GM12801 (cell line): Measurements from ENCODE around the gene ACOT11.

ENCODE experiments used
- TF ChIP-seq, protein P1 (sequence below): IDR thresholded peaks from one replicate; pipeline ENCODE4 v1.5.1; 2011; ENCODE audit warnings: control low read depth; ENCODE audit not compliant: insufficient read length; ENCODE audit errors: extremely low read depth

The ACOT11 gene

DNA sequence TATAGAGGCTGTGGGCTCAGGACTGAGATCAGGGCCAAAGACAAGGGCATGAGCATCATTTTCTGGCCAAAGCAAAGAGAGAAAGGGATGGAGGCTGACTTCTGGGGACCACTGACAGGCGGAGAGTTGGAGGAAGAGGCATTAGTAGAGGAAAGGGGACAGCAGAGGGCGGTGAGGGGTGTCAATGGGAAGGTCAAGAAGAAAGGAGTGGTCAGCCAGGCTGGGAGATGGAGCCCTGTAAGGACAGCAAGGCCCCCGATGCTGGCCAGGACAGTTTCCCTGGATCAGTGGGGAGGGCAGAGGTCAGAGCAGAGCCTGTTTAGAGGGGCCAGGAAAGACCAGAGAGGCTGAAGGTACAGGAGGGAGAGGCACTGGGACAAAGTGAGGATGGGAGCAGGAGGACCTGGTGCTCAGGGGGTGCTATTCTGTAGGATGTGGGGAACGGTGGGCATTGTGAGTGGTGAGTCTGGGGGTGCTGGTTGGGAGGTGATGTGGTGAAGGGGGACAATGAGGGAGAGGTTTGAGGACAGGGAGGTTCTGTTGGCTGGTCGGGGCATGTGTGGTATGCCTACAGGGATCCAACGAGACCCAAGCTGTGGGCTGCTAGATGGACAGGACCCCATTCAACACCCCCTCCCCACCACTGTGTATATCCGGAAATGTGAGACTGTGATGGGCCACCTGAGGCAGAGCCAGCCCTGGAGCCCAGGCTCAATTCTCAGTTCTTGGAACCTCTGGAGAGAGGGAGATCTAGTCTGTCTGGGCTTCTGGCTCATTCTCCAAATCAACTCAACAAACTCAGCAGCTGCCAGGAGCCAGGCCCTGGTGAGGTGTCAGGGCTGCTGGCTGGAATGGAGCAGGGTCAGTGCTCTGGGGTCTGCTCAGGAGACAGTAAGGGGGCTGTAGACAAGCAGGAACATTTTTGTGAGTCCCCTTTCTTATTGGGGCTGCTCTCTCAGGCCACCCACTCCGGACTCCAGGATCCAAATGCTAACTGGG lies 76.7 kb downstream of the ACOT11 start:
- TF ChIP-seq, protein P1, sequence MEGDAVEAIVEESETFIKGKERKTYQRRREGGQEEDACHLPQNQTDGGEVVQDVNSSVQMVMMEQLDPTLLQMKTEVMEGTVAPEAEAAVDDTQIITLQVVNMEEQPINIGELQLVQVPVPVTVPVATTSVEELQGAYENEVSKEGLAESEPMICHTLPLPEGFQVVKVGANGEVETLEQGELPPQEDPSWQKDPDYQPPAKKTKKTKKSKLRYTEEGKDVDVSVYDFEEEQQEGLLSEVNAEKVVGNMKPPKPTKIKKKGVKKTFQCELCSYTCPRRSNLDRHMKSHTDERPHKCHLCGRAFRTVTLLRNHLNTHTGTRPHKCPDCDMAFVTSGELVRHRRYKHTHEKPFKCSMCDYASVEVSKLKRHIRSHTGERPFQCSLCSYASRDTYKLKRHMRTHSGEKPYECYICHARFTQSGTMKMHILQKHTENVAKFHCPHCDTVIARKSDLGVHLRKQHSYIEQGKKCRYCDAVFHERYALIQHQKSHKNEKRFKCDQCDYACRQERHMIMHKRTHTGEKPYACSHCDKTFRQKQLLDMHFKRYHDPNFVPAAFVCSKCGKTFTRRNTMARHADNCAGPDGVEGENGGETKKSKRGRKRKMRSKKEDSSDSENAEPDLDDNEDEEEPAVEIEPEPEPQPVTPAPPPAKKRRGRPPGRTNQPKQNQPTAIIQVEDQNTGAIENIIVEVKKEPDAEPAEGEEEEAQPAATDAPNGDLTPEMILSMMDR = no peak

DNA sequence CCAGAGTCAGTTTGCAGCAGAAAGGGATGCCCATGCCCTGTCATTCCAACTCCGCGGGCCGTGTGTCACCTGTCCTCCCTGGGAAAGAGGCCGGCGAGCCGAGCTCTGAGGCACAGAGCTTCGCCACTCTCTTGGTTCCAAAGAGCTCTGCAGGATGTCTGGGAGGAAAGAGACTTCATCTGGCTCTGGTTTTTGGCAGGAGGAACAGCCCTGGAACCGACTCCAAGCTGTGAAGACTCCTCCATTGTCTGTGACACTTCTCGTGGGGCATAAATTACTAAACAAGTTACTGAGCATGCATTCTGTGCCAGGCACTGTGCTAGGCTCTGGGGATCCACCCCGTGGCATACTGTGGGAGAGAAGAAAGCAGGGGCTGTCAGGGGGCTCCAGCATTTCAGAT lies 79.2 kb downstream of the ACOT11 start:
- TF ChIP-seq, protein P1 = no peak

DNA sequence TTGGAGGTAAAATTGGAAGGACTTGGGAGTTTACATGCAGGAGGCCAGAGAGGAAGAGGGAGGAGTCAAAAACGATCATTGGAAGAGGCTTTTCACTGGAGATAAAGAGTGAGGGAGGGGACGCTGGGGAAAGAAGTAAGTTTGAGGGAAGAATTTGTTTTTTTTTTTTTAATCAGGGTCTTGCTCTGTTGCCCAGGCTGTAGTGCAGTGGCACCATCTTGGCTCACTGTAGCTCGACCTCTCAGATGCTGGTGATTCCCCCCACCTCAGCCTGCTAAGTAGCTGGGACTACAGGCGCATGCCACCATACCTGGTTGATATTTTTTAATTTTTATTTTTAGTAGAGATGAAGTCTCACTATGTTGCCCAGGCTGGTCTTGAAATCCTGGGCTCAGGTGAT lies 92.3 kb downstream of the ACOT11 start:
- TF ChIP-seq, protein P1 = no peak

DNA sequence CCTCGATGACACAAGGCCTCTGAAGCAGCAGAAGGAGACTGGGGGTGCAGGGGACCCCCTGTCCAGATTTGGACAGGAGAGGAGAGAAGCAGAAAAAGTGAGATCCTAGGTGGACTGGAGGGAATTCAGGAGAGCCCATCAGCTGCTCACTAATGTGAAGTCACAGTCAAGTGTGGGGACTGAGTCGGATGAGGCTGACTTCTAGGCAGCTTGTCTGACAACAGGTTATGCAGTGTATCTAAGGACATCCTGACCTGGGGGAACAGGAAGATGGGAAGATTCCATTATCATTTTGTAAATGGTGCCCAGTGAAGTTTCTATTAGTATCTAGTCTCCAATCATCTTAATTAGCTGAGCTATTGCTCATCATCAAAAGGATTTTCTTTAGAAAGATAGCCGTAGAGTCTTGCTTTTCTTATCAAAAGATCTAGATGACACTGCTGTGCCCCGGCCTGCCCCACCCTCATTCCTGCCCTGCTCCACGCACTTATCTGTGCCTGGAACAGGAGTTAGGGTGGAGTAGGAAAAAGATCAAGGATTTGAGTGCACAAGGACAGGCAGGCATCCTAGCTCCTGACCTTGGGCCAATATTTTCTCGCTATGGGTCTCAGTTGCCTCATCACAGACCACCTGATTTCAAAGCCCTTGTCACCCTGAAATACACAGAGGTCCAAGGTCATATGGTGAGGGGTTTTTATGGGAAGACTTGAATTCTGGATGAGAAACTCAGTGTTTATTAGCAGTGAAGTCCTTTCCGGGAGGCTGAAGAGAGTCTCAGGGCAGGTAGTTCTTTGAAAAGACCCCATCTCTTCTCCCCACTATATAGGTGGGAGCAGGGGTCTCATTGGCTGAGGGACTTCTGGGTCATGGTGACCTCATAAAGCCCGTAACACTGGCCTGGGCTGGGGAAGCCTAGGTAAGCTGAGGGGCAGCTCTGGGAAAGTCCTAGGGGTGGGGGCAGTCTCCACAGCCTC lies 93.1 kb downstream of the ACOT11 start, which contains the start of gene MROH7:
Gene MROH7 (plus strand): TSS at position 924 of the 974 bp plus-strand sequence. CDS start 11,141 bp downstream, outside the sequence.
- TF ChIP-seq, protein P1 = no peak

DNA sequence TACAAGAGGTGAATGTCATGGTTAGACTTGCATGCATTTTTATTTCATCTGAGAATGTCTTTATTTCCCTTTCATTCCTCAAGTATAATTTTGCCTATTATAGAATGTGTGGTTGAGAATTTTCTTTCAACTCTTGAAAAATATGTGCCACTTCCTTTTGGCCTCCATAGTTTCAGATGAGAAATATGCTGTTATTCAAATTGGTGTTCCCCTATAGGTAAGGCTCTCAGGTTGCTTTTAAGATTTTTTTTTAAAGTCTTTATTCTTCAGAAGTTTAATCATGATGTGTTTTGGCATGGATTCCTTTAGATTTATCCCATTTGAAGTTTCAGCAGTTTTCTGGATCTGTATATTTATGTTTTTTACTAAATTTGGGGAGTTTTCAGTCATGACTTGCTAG lies 95.7 kb downstream of the ACOT11 start:
- TF ChIP-seq, protein P1 = no peak

DNA sequence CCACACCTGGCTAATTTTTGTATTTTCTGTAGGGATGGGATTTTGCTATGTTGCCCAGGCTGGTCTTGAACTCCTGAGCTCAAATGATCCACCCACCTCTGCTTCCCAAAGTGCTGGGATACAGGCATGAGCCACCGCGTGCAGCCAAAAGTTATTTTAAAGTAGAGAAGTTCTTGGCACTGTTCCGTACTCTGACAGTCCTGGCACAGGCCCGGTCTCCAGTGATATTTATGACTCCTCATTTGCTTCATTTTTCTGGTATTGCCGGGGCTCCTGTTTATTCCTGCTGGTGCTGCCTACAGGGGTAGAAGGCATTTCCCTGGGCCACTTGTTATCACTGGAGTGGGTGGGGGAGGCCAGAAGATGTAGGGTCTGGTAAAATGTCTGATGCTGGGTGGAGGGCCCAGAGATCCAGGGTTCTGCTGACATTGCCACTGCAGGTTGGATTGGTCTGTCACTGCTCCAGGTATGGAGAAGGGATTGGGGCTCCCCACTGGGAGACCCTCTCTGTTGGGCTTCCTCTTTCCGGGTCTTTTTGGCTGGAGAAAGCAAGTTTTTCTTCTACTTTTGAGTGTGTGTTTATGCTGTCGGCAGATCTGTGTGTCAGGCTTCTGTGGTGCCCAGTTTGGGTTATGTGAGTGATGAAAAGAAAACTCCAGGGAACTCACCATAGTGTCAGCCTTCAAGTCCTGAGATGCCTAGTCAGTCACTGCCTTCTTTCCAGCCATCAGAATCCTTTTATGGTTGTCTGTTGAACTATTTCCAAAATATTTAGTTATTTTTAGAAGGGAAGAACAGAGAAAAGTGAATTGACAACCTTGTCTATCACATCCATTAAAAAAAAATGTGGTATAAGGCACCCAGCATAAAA lies 98.0 kb downstream of the ACOT11 start:
- TF ChIP-seq, protein P1 = no peak
